Superior temporal gyrus (tissue), 1 donor: Measurements from ENCODE around the gene ADARB2.

Experiments
- DNase-seq: peaks from one replicate; pipeline ENCODE4 v3.0.0-alpha.2; 2016; ENCODE audit errors: extremely low spot score

ADARB2 gene

DNA sequence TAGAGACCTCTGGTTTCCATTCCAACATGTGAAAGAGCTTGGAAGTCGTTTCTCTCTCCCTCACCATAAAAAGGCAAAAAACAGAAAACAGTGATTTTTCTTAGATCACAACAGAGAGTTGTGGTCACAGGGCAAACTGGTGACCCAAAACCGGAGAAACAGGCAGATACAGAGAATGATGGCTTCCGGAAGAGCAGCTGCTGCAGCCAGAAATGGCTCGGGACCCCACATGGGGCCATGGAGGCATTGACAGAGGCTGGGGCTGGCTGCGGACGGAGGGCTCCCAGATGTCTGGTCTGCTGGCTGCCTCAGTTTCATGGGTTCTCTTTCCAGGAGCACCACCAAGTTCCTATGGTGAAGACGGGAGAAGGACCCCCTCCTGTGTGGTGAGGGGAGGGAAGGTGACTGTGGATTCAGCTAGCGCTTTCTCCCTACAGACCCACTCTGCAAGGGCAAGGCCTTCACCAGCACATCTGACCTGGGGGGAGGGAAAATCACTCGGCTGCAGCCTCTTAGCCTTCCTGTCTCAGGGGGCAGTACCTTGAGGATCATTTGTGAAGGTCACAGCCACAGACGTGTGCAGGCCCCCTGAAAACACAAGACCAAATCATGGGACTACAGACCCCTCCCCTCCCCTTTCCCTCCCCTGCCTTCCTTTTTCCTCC lies 599.7 kb downstream of the ADARB2 start:
- no peak for DNase-seq

DNA sequence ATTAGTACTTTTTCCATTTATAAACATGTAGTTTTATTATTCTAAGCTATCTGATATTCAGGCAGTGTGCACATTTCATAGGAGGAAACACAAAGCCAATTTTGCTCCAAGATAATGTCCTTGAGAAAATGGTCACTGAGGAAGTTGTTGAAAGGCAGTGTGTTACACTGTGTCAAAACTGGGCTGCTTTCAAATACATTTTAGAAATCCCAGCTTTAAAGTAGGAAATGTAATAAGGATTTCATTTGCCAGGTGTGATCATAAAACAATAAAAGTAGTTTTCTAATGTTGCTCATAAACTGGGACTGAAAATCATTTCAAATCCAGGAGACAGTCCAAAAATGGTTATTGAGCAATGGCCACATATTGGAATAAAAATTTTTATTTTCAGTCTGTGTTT lies 601.1 kb downstream of the ADARB2 start:
- DNase-seq = no peak

DNA sequence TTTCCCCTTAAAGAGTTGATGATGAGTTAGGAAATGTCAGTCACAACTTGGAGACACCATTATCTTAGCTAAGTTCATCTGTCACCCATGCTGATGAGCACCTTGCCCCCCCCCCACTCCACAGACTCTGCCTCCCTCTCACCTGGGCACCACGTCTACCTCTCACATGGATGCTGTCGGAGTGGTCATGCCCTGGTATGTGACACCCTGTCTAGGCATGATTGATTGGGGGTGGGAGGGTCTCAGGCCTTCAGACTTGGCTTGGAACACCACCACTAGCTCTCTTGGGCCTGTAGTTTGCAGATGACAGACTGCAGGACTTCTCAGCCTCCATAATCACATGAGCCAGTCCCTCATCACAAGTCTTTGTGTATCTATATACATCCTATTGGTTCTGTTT lies 603.2 kb downstream of the ADARB2 start:
- no peak for DNase-seq

DNA sequence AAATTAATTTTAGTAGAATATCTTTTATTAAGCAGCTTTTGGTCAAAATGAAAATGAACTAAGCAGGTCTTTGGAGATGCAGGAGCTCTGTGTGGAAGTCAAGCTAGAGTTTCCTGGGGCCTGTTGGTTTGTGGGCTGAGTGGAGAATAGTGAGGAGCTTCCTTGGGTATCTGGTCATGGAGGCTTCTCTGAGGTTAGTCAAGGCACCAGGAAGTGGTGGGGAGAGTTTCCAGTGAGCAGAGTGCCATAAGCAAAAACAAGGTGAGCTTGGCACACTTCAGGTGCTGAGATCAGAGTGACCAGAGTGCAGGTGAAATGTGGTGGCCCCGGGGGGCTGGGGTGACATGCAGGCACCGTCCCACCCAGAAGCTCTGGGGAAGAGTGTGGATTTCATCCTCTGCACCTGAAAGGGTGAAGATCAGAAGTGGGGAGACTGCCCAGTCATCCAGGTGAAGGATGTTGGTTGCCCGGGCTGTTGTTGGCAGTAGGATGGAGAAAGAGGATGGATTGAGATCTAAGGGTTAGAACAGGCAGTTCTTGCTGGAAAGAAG lies 603.8 kb downstream of the ADARB2 start:
- DNase-seq = no peak

DNA sequence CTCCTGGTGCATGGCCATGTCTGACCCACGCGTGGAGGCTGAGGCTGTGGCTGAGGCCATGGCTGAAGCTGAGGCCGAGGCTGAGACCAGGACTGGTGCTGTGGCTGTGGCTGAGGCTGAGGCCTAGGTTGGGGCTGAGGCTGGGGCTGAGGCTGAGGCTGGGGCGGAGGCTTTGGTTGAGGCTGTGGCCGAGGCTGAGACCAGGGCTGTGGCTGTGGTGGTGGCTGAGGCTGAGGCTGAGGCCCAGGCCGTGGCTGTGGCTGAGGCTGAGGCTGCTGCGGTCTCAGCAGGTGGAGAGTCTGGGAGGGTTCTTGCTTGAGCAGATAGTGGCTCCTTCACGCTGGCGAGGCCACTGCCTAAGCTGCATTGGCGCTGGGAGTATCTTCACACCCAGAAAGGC lies 604.7 kb downstream of the ADARB2 start:
- DNase-seq = no peak

DNA sequence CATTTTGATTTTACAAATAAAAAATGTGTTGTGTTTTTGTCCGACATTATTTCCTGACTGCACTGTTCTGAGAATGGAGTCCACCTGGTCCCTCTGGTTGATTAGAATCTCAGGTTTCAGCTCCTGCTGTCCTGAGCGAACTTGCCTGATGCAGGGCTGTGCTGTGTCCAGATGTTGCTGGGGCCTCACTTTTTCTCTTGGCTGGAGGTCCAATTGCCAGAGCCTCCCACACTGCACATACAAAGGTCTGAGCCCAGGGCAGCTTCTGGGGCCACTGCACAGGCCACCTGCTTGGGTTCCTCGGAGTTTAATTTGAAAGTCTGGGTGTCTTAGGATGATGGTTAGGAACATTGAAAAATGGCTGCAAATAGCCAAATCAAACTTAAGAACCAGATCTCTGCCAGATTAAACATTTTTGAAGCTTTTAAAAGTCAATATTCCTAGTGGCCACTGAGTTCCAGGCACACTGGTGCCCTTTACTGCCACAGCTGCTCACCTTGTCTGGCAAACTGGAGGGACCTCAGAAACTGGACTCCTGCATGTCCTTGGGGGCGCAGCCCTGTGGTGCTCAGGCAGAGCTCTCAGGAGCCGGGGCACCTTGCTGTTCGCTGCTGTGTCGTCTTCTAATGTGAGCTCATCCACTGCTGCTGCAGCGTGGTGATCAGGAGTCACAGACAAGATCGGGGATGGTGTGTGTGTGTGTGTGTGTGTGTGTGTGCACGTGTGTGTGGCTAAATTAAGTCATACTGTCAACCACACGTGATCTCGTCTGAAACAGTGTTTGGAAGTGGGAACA lies 606.1 kb downstream of the ADARB2 start:
- DNase-seq = no peak

DNA sequence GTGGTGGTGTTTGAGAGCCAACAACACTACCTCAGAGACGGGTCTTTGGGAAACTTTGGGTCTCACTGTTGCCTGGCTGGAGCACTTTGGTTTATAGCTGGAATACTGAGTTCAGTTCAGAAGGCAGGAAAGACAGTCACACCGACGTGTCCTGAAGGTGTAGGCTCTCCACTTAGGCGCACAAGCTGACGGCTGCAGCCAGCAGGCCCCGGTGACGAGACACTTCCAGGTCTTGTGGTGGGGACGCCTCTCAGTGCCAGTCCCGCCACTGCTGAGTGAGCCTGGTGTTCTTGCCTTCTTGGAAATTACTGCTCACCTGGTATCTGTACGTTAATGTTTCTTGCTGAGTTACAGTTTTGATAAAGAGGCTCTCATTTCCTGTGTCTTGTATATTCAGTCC lies 607.1 kb downstream of the ADARB2 start:
- DNase-seq = no peak

DNA sequence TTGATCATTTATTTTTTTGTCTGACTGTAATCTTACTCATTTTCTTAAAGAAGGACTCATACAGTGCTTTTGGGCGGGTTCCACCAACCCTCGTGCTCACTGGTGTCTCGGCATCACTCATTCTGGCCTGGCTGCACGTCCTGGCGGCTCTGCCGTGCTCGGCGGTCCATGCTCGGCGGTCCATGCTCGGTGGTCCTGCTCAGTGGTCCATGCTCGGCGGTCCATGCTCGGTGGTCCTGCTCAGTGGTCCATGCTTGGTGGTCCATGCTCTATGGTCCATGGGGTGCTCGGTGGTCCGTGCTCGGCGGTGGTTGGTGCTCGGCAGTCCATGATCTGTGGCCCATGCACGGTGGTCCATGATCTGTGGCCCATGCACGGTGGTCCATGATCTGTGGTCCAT lies 608.7 kb downstream of the ADARB2 start:
- DNase-seq = no peak

DNA sequence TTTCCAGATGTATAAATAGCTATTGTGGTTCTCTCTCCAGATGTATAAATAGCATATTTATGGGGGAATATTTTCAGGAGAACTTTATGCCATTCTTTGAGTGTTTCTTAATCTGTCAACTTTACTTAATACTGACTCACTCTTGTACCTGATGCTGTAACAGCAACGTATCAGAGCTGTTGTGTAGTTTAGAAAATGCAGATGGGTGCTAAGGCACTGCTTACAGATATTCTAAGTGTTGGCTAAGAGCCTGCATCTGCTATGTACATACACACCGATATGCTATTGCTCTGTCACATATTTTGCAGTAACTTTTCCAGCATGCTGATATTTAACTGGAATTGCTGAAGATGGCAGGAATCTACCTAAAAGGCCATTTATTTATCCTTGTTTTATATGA lies 609.2 kb downstream of the ADARB2 start:
- no peak for DNase-seq

DNA sequence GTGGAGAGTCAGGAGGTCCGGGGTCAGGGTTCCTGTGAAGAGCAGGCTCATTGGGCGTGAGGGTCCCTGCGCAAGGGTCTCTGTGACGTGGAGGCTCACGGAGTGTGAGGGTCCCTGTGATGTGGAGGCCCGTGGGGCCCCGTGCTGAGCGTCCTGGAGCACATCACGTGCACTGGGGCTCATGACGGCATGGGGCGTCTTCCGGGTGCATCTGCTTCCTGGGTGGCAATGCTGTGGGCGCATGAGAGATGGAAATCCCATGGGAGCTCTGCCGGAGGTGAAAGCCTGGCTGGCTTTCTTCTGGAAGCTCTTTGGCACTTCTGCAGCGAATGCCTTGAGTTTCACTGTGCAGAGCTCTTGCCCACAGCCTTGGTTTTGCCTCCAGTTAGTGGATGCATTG lies 609.7 kb downstream of the ADARB2 start:
- DNase-seq = no peak
